H7 (cell line): ENCODE data around the gene GMDS. TPM values are rescaled to one million over a fixed set of nuclear protein-coding genes. Genes with fewer than 3 reads are reported as not detected.

Experiments used
- DNase-seq: peaks from one replicate; pipeline ENCODE4 v3.0.0; 2012
- H3K27me3 ChIP-seq: 2 replicates; pipeline ENCODE4 v1.6.0; 2011; ENCODE audit warnings: mild to moderate bottlenecking, low read length; ENCODE audit not compliant: control insufficient read depth, insufficient read depth
- H3K36me3 ChIP-seq: replicated peaks from 2 replicates; pipeline ENCODE4 v1.5.1; 2011; ENCODE audit warnings: low read length; ENCODE audit not compliant: control insufficient read depth, insufficient read depth
- H3K4me3 ChIP-seq: 2 replicates; pipeline ENCODE4 v1.5.1; 2011; ENCODE audit warnings: low read depth, mild to moderate bottlenecking, control low read depth, low read length, moderate library complexity; ENCODE audit not compliant: insufficient read depth
- total RNA-seq: library from RNA; depleted of rRNA; stranded (reverse); fragments of >200 nt; shearing (Covaris generic); gene quantifications from 2 replicates; pipeline ENCODE4 v1.2.3, GENCODE V29; 2014

Gene GMDS
- total RNA-seq, 1 experiment from 2014 or later = 9.0 TPM

DNA sequence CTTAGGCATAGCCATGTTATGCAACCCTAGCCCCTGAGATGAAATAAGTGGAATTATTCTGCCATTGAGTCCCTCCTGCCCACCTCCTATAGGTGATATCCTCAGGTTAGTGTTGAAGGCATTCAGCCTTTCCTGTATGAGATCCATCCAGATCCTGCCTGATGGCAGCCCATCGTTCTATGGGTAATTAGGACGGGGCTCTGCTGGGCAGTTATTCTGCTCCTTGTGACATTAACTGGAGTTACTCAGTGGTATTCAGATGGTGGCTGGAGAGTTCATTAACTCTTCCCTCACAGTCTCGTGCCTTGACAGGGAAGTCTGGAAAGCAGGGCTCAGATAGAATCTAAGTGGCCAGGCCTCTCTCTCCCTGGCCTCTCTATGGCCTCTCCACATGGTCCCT is 9.3 kb upstream of the GMDS start:
- Histone ChIP-seq H3K36me3 (no peaks in the 10 kb centered on the region), H3K4me3 (no peak overlapping the region), H3K27me3 (no peaks in the 10 kb centered on the region)
- no peak for DNase-seq

DNA sequence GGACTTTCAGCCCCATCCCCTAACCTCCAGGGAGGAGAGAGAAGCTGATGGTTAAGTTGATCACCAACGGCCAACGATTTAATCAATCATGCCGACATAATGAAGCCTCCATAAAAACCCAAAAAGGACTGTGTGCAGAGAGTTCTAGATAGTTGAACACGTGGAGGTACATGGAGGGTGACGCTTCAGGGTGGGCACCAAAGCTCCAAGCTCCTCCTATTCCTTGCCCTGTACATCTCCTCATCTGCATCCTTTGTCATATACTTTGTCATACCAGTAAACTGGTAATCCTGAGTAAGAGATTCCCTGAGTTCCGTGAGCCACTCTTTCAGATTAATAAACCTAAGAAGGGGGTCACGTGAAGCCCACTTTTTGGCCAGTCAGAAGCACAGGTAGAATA is 3.7 kb upstream of the GMDS start:
- Histone ChIP-seq H3K27me3 (no peaks in the 10 kb centered on the region; the same call in 1 of the 2 replicates), H3K36me3 (no peaks in the 10 kb centered on the region), H3K4me3 (no peak overlapping the region)
- DNase-seq = no peak

- Histone ChIP-seq H3K27me3 (no peaks in the 10 kb centered on the region; the same call in 1 of the 2 replicates), H3K36me3 (no peaks in the 10 kb centered on the region), H3K4me3 (no peak overlapping the region)
- DNase-seq = no peak
Measured at GRCh38 chr6:2247664-2248063, 2.3 kb upstream of the GMDS start.

- Histone ChIP-seq H3K36me3 (no peaks in the 10 kb centered on the region), H3K27me3 (no peaks in the 10 kb centered on the region; the same call in 1 of the 2 replicates), H3K4me3 (peak overlapping the region; percentile 51)
- DNase-seq = peak; percentile 60
Measured at GRCh38 chr6:2245877-2246863, 765 bp upstream of the GMDS start.

GRCh38 chr6:2244261-2245102 is 923 bp downstream of the GMDS start:
- no peaks in the 10 kb centered on the region for H3K36me3 ChIP-seq
- H3K27me3 ChIP-seq = no peaks in the 10 kb centered on the region; the same call in 1 of the 2 replicates
- H3K4me3 ChIP-seq = peak overlapping the region; percentile 88
- peak; percentile 65 for DNase-seq

- no peak overlapping the region for H3K4me3 ChIP-seq
- no peaks in the 10 kb centered on the region; the same call in 1 of the 2 replicates for H3K27me3 ChIP-seq
- no peaks in the 10 kb centered on the region for H3K36me3 ChIP-seq
- DNase-seq = no peak
Measured at GRCh38 chr6:2242311-2242710, 3.1 kb downstream of the GMDS start.

GRCh38 chr6:2240961-2241360 is 4.4 kb downstream of the GMDS start:
- DNase-seq = no peak
- Histone ChIP-seq H3K27me3 (no peaks in the 10 kb centered on the region; the same call in 1 of the 2 replicates), H3K4me3 (no peak overlapping the region), H3K36me3 (no peaks in the 10 kb centered on the region)

GRCh38 chr6:2237001-2237400 is 8.4 kb downstream of the GMDS start:
- Histone ChIP-seq H3K4me3 (no peak overlapping the region), H3K36me3 (no peaks in the 10 kb centered on the region), H3K27me3 (no peaks in the 10 kb centered on the region)
- DNase-seq = no peak

- H3K4me3 ChIP-seq = no peak overlapping the region
- H3K27me3 ChIP-seq = no peaks in the 10 kb centered on the region
- no peaks in the 10 kb centered on the region for H3K36me3 ChIP-seq
- no peak for DNase-seq
Measured at GRCh38 chr6:2235777-2236495, 9.5 kb downstream of the GMDS start.

- Histone ChIP-seq H3K4me3 (no peak overlapping the region), H3K36me3 (no peaks in the 10 kb centered on the region), H3K27me3 (no peaks in the 10 kb centered on the region)
- no peak for DNase-seq
Measured at GRCh38 chr6:2232445-2232844, 13.0 kb downstream of the GMDS start.

GRCh38 chr6:2231438-2231837 is 14.0 kb downstream of the GMDS start:
- H3K36me3 ChIP-seq = no peaks in the 10 kb centered on the region
- DNase-seq = no peak
- H3K27me3 ChIP-seq = no peaks in the 10 kb centered on the region
- no peak overlapping the region for H3K4me3 ChIP-seq

DNA sequence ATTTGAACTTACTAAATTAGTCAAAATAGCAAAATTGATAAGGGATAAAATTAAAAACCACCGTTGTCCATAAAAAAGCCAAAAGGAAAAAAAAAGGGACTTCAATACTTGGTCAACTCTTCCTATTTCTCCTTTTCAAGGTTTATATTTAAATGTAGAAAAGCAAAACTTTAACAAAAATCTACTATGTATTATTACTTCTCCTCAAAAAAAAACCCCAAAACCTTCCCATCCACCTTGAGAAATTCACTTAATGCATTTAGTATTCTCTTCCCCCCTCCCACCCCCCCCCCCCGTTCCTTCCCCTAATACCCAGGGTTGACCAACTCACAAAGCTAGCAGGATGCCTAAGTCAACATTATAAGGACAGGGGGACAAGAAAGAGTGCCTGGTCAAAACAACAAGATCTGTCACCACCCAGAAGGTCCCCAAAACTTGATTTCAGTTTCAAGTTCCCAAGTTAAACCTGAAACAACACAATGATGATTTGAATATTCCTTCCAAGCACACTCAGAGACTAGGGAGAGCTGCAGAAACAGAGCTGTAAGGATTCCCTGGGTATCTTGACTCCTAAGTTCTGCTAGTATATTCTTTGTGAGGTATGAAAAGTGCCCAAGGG is 14.6 kb downstream of the GMDS start:
- DNase-seq = no peak
- Histone ChIP-seq H3K4me3 (no peak overlapping the region), H3K36me3 (no peaks in the 10 kb centered on the region), H3K27me3 (no peaks in the 10 kb centered on the region)

GRCh38 chr6:2229742-2230141 is 15.7 kb downstream of the GMDS start:
- Histone ChIP-seq H3K36me3 (no peaks in the 10 kb centered on the region), H3K27me3 (no peaks in the 10 kb centered on the region), H3K4me3 (no peak overlapping the region)
- peak; percentile 46 for DNase-seq

GRCh38 chr6:2229039-2229438 is 16.4 kb downstream of the GMDS start:
- no peak for DNase-seq
- H3K27me3 ChIP-seq = no peaks in the 10 kb centered on the region
- H3K4me3 ChIP-seq = no peak overlapping the region
- H3K36me3 ChIP-seq = no peaks in the 10 kb centered on the region
